CD4-positive, alpha-beta T cell (primary cell): ENCODE data around the gene PTPRD. TPM values are rescaled to one million over a fixed set of nuclear protein-coding genes. Genes with fewer than 3 reads are reported as not detected.

Experiments
- ATAC-seq: fragments of 200-7000 bp; cut with Tn5 transposase; one replicate; pipeline ENCODE4 v1.10.0; 2022; ENCODE audit warnings: mild to moderate bottlenecking; ENCODE audit not compliant: poor library complexity
- CTCF ChIA-PET: fragments of 350-600 bp; sonication (Branson Sonifier 250); formaldehyde crosslinking; loops from one replicate; lab custom pipeline; 2021; ENCODE audit warnings: antibody characterized with exemption, inconsistent platforms; lab: Charles Lee
- POLR2A ChIA-PET: fragments of 350-600 bp; sonication (Branson Sonifier 250); formaldehyde crosslinking; loops from one replicate; lab custom pipeline; 2021; ENCODE audit warnings: antibody characterized with exemption, inconsistent platforms; lab: Charles Lee
- DNase-seq, 14 experiments: peaks; one replicate each; pipeline ENCODE4 v3.0.0-alpha.2; 2013 to 2020; ENCODE audit warnings: mixed read lengths in 2 of 14
- H3K27ac ChIP-seq, 2 donors: one replicate each; pipeline versions ENCODE4 v1.5.1 to v1.7.0; 2013; ENCODE audit warnings: low read length in 2 of 2, low read depth in 1 of 2, mild to moderate bottlenecking in 1 of 2
- H3K27me3 ChIP-seq, 2 experiments: 1 replicate in 1 of 2; 2 replicates in 1 of 2; pipeline versions ENCODE4 v1.6.1 to v1.7.0; 2013; ENCODE audit warnings: low read length in 2 of 2, control low read depth in 1 of 2, mild to moderate bottlenecking in 1 of 2, moderate library complexity in 1 of 2; ENCODE audit not compliant: insufficient read depth in 2 of 2, control insufficient read depth in 1 of 2
- H3K36me3 ChIP-seq: one replicate; pipeline ENCODE4 v1.6.1; 2013; ENCODE audit warnings: low read length, control low read depth; ENCODE audit not compliant: insufficient read depth
- H3K4me1 ChIP-seq: one replicate; pipeline ENCODE4 v1.6.1; 2013; ENCODE audit warnings: low read length, control low read depth; ENCODE audit not compliant: insufficient read depth
- H3K4me3 ChIP-seq: one replicate; pipeline ENCODE4 v1.5.1; 2013; ENCODE audit warnings: mild to moderate bottlenecking, low read length, moderate library complexity
- H3K9me3 ChIP-seq, 2 experiments: 1 replicate in 1 of 2; 2 replicates in 1 of 2; pipeline versions ENCODE4 v1.6.1 to v1.7.0; 2013; ENCODE audit warnings: low read length in 2 of 2, mild to moderate bottlenecking in 2 of 2, control low read depth in 1 of 2, moderate library complexity in 1 of 2; ENCODE audit not compliant: control insufficient read depth in 1 of 2, insufficient read depth in 1 of 2
- H3K27ac Mint-ChIP-seq: one replicate; pipeline ENCODE4 v1.8.0; 2020; ENCODE audit warnings: mixed read lengths
- H3K27me3 Mint-ChIP-seq: one replicate; pipeline ENCODE4 v1.8.0; 2021; ENCODE audit warnings: mixed read lengths
- H3K36me3 Mint-ChIP-seq: one replicate; pipeline ENCODE4 v1.8.0; 2021; ENCODE audit warnings: low read depth, mixed read lengths
- H3K4me1 Mint-ChIP-seq: one replicate; pipeline ENCODE4 v1.8.0; 2021; ENCODE audit warnings: low read depth, mixed read lengths
- H3K4me3 Mint-ChIP-seq: one replicate; pipeline ENCODE4 v1.8.0; 2020; ENCODE audit warnings: mild to moderate bottlenecking, mixed read lengths
- H3K9me3 Mint-ChIP-seq: one replicate; pipeline ENCODE4 v1.8.0; 2020; ENCODE audit warnings: mixed read lengths
- intact Hi-C, 2 experiments: fragments of 100-400 bp; cut with DNase I in 1 of 2; cut with micrococcal nuclease in 1 of 2; formaldehyde crosslinking; loops; one replicate each; pipeline versions ENCODE4 v1.15.1 to v1.9.0; 2023 to 2025; cut with DNase I, micrococcal nuclease
- total RNA-seq, 174 experiments: library from RNA in 2 of 174; stranded (reverse) in 2 of 174; gene quantifications; one replicate each; pipeline ENCODE4 v1.2.3 and lab custom pipeline; 2021 to 2026
- TF ChIP-seq, protein P1 (sequence below): fragments of 200-600 bp; IDR thresholded peaks from one replicate; pipeline ENCODE4 v1.8.0; 2022; ENCODE audit warnings: antibody characterized with exemption, mild to moderate bottlenecking

PTPRD gene
- total RNA-seq, 2 experiments from 2014 or later: not detected

DNA sequence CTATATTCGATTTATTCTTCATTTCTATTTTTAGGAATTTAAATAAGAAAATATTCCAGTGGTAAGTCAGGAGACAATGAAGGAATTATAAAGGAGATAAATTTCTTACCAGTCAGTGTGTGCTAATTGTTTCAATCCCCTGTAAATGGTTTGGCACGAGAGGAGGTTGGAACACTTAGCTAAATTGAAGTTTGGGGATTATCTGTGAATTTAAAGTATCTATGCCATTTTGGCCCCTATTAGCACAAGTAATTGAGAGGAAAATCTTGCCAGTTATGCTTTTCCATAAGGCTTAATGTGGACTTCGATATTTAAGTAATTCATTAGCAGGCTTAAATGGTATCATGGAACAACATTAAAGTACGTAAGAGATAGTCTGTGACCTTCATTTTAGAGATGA lies 860.8 kb downstream of the PTPRD start:
- ATAC-seq (no peak), DNase-seq (no peak)
- no peak overlapping the region for H3K4me3 Mint-ChIP-seq
- no peak overlapping the region for H3K4me3 ChIP-seq
- H3K27me3 ChIP-seq: no peaks in the 10 kb centered on the region
- TF ChIP-seq, protein P1, sequence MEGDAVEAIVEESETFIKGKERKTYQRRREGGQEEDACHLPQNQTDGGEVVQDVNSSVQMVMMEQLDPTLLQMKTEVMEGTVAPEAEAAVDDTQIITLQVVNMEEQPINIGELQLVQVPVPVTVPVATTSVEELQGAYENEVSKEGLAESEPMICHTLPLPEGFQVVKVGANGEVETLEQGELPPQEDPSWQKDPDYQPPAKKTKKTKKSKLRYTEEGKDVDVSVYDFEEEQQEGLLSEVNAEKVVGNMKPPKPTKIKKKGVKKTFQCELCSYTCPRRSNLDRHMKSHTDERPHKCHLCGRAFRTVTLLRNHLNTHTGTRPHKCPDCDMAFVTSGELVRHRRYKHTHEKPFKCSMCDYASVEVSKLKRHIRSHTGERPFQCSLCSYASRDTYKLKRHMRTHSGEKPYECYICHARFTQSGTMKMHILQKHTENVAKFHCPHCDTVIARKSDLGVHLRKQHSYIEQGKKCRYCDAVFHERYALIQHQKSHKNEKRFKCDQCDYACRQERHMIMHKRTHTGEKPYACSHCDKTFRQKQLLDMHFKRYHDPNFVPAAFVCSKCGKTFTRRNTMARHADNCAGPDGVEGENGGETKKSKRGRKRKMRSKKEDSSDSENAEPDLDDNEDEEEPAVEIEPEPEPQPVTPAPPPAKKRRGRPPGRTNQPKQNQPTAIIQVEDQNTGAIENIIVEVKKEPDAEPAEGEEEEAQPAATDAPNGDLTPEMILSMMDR: no peak
- CTCF ChIA-PET: no interaction called here
- H3K27ac ChIP-seq: no peak overlapping the region
- no peak overlapping the region for H3K27ac Mint-ChIP-seq
- no peaks in the 10 kb centered on the region for H3K9me3 Mint-ChIP-seq
- H3K4me1 Mint-ChIP-seq: no peaks in the 10 kb centered on the region
- intact Hi-C loops: no loop called here
- H3K36me3 Mint-ChIP-seq: no peaks in the 10 kb centered on the region
- no peaks in the 10 kb centered on the region for H3K4me1 ChIP-seq
- H3K9me3 ChIP-seq: no peaks in the 10 kb centered on the region
- H3K27me3 Mint-ChIP-seq: no peaks in the 10 kb centered on the region
- no peaks in the 10 kb centered on the region for H3K36me3 ChIP-seq
- POLR2A ChIA-PET: no interaction called here

DNA sequence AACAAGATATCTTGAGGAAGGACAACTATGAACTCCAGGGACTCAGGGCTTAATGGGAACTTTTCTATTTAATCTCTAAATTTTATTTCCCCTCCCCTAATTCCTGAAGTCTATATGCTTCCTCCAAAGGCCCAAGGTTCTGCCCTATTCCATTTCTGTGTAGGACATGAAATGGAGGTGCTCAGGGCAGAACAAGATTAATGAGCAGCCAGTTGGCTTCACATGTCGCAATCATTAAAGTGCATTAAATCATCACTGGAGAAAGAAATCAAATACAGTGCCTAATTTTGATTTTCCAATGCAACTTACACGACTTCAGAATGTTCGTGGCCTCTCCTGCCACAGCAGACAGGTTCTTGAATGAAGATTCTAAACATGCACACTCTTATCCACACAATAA lies 862.1 kb downstream of the PTPRD start:
- Histone ChIP-seq H3K27ac (no peak overlapping the region), H3K4me3 (no peak overlapping the region), H3K36me3 (no peaks in the 10 kb centered on the region), H3K9me3 (no peaks in the 10 kb centered on the region), H3K27me3 (no peaks in the 10 kb centered on the region), H3K4me1 (no peaks in the 10 kb centered on the region)
- Mint-ChIP-seq H3K36me3 (no peaks in the 10 kb centered on the region), H3K4me1 (no peaks in the 10 kb centered on the region), H3K27me3 (no peaks in the 10 kb centered on the region), H3K4me3 (no peak overlapping the region), H3K9me3 (no peaks in the 10 kb centered on the region), H3K27ac (no peak overlapping the region)
- CTCF ChIA-PET: no interaction called here
- POLR2A ChIA-PET: no interaction called here
- ATAC-seq: no peak
- intact Hi-C loops: no loop called here
- DNase-seq: no peak
- TF ChIP-seq, protein P1: no peak

DNA sequence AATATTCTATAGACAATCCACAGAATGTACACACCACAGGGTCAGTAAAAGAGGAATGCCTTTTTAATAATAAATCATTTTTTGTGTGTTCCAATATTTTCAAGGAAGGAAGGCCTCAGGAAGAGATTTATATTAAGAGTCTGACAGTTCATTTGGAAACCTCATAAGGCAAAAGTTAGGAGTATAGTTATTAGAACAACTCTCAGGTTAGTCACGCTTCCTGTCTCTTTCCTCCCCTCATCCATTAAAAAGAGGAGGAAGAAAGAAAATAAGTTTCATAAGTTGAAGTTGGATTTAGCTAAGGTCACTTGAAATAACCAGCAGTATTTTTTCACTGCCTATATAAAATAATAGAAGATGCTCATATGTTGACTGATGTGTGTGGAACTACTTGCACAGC lies 863.2 kb downstream of the PTPRD start:
- intact Hi-C loops: no loop called here
- no peak overlapping the region for H3K27ac Mint-ChIP-seq
- H3K36me3 Mint-ChIP-seq: no peaks in the 10 kb centered on the region
- H3K9me3 ChIP-seq: no peaks in the 10 kb centered on the region
- H3K36me3 ChIP-seq: no peaks in the 10 kb centered on the region
- no peaks in the 10 kb centered on the region for H3K27me3 Mint-ChIP-seq
- ChIA-PET CTCF (no interaction called here), POLR2A (no interaction called here)
- no peak overlapping the region for H3K4me3 ChIP-seq
- TF ChIP-seq, protein P1: no peak
- H3K4me3 Mint-ChIP-seq: no peak overlapping the region
- H3K27me3 ChIP-seq: no peaks in the 10 kb centered on the region
- H3K27ac ChIP-seq: no peak overlapping the region
- no peaks in the 10 kb centered on the region for H3K4me1 ChIP-seq
- no peak for ATAC-seq
- DNase-seq: no peak
- no peaks in the 10 kb centered on the region for H3K9me3 Mint-ChIP-seq
- no peaks in the 10 kb centered on the region for H3K4me1 Mint-ChIP-seq
